Measurements from ENCODE around the gene PRLR.
A peak's percentile ranks its signal among the peaks of the same experiment; 100 is the strongest.

The PRLR gene

GRCh38 chr5:35003018-35003957, 227.0 kb downstream of the PRLR start:
- peak; percentile 75 for DNase-seq (ENCODE audit: low spot score)
- TF ChIP-seq, protein P1, sequence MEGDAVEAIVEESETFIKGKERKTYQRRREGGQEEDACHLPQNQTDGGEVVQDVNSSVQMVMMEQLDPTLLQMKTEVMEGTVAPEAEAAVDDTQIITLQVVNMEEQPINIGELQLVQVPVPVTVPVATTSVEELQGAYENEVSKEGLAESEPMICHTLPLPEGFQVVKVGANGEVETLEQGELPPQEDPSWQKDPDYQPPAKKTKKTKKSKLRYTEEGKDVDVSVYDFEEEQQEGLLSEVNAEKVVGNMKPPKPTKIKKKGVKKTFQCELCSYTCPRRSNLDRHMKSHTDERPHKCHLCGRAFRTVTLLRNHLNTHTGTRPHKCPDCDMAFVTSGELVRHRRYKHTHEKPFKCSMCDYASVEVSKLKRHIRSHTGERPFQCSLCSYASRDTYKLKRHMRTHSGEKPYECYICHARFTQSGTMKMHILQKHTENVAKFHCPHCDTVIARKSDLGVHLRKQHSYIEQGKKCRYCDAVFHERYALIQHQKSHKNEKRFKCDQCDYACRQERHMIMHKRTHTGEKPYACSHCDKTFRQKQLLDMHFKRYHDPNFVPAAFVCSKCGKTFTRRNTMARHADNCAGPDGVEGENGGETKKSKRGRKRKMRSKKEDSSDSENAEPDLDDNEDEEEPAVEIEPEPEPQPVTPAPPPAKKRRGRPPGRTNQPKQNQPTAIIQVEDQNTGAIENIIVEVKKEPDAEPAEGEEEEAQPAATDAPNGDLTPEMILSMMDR (IDR thresholded peaks at IDR 0.05; ENCODE audit: extremely low read depth, missing control alignments) = peak; percentile 84

DNA sequence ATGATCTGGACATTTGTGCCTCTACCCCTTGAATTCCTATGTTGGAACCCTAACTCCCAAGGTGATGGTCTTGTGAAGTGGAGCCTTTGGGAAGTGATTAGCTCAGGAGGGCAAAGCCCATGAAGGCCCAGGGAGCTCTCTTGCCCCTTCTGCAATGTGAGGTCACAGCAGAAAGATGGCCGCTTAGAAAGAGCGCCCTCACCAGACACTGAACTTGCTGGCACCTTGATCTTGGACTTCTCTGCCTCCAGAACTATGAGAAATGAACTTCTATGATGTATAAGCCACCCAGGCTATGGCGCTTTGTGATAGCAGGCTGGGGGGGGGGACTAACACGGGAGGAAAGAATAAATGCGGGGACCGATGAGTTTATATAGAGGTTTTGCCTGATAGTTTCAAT, 227.8 kb downstream of the PRLR start:
- TF ChIP-seq, protein P1 (IDR thresholded peaks at IDR 0.05; ENCODE audit: extremely low read depth, missing control alignments) = no peak
- DNase-seq (ENCODE audit: low spot score) = no peak

- no peak for DNase-seq (ENCODE audit: low spot score)
- TF ChIP-seq, protein P1 (IDR thresholded peaks at IDR 0.05; ENCODE audit: extremely low read depth, missing control alignments) = no peak
These were observed 228.4 kb downstream of the PRLR start for GRCh38 chr5:35001842-35002241.

All from GM20000 (cell line).